AML-193 (cell line): Measurements from ENCODE around the gene CLPSL2.
"Not testable (repeated sequence)": the region's sequence is repeated elsewhere in the genome, so short reads cannot be mapped to it uniquely, and the experiment has no call there.

Source experiments
- DNase-seq, 2 experiments: peaks; one replicate each; lab custom pipeline; 2025; lab: John Stamatoyannopoulos, UW

The CLPSL2 gene, protein sequence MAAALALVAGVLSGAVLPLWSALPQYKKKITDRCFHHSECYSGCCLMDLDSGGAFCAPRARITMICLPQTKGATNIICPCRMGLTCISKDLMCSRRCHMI

DNA sequence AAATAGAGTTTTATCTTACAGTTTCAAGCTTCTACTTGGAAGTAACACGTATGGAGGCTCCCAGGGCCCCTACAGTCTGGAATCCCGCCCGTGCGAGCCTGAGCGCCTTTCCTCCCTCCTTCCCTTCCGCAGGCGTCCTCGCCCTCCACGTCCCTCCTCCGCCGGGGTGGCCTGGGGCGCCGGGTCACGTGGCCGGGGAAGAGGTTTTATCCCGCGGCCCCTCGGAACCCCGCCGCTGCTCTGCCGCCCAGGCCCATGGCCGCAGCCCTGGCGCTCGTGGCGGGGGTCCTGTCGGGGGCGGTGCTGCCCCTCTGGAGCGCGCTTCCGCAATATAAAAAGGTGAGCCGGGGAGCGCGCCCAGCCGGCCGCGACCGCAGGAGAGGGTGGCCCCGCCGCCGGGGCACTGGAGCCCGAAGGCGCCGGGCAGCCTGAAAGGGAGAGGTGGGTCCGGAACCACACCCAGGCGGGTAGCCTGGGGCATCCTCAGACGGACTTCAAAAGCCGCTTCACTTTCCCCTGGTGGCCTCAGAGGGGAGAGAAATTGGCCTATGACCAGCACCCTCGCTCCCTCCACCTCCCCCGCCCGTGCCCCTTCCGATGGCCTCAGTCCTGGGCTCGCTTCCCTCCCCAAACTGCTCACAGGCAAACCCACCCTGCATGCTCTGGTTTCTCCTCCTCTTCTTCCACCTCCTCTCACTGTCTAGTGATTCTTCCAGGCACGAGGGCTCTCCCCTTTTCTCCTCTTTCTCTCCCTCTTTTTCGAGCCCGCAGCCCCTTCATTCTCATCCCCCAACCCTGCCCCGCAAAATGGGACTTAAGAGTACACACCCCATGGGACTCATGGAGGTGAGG, at the start of gene CLPSL2:
Gene CLPSL2, plus strand, starts transcription at position 235 of the 852 bp plus-strand sequence. Its CDS starts 21 bp downstream, at position 256.
- no peak for DNase-seq

GRCh38 chr6:35727231-35727934, 49.0 kb upstream of the CLPSL2 start:
- DNase-seq = peak in 1 of 2 experiments; percentile 73

DNA sequence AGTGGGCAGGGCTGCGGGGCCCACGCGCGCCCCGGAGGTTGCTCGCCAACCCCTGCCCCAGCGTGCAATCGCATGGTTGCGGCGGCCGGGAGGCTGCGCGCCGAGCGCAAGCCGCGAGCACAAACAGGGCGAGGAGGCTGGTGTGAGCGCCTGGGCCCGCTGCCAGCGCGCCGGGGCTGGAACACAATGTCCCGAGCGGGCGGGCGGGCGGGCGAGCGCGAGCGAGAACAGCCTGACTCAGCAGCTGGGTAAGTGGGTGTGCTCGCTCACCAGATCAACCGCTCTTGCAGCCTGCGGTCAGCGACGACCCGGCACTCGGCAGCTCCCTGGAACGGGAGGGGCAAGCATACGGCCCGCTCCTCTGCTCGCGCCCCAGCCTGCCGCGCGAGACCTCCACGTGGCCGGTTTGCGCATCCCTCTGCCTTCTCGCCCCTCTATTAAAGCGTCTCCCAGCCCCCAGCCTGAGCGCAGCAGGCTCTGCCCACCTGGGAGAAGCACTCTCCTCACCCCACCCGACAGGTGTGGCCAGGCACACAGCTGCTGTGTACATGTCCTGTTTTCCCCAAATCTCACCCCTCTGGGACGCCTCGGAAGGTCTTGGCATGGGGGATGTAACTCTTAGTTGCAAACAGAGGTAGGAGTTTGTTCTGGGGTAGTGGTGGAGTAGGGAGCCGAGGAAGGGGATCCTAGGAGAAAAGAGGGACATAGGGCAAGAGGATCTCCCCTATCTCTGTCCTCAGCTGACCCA, 48.3 kb upstream of the CLPSL2 start:
- DNase-seq = peak; percentile 97 to 98

- no peak for DNase-seq
Observed at GRCh38 chr6:35728683-35729678, 47.4 kb upstream of the CLPSL2 start.

DNA sequence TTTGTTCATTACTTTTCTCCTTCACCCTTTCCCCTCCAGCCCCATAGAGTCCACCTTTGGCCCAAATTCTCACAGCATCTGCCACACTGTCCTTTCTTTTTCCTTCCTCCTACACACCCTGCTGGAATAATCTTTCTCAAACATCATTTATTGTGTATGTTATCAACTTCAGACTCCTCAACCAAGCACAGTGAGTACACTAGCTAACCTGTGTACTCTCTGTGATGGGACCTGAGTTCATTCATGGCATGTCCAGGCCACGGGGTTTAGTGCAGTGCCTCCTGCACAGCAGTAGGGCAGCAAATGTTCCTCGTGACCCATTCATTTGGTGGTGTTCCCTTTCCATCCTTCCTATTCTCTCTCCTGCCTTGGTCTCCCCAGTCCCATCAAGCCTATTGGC, 46.7 kb upstream of the CLPSL2 start:
- DNase-seq = no peak

DNA sequence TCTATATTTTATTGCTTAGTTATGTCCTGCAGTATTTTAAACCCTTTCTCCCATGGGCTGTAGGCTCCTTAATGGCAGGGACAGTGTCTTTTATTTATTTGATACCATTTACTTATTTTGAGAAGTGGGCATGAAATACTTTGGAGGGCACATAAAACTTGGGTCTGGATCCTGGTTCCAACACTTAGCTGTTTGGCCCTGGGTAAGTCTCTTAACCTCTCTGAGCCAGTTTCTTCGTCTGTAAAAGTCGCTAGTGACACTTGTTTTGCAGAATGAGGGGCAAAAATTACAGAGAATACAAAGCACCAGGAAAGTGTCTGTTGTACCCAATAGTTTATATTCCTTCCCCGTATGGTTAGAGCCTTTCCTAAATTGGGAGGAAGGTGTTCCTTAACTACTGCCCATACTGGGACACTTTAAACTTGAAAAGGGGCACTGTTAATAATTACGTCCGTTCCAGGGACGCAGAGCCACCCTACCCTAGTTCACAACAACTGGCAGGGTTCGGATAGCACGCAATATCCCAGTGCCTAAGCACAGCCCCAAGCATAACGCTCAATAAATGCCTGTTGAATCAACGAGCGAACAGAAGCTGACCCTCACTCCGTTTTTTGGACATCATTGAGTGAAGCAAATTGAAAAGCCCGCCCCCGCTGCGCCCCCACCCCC, 45.5 kb upstream of the CLPSL2 start:
- DNase-seq = no peak

- DNase-seq = peak; percentile 68 to 71
Observed at GRCh38 chr6:35731414-35731735, 45.0 kb upstream of the CLPSL2 start.

DNA sequence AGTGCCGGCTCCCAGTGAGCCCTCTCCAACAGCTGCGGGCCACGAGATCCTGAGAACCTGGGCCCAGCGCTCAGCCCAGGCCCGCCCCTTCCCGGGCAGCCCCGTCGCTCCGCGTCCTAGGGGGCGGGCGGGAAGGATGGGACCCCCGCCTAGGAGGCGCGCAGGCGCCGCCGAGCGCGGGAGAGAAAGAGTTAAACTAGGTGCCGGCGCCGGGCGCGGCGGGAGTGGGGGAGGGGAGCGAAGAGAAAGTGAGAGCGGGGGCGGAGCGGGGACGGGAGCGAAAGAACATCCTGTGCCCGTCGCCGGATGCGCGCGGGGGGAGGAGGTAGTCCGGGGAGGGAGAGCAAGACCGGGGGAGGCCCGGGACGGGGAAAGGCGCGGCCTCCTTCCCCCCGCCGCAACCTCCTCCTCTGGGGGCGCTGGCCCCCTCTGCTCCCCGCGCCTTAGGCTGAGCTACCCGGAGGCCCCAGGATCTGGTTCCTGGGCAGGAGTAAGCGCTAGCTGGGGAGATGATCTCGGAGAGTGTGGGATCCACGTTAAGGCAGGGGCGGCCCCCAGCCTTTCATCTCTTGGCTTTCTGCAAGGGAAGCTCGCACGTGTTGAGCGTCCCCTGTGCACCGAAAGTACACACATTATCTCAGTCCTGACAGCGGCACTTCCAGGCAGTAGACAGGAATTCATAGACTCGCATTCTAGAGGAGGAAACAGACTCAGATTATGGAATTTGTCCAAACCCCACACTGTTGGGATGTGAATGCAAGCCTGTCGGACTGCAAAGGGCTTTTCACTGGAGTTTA, 44.5 kb upstream of the CLPSL2 start:
- peak; percentile 76 to 89 for DNase-seq

GRCh38 chr6:35733633-35734032, 42.8 kb upstream of the CLPSL2 start:
- DNase-seq = no peak

- not testable (repeated sequence) for DNase-seq
Observed at GRCh38 chr6:35734319-35734718, 42.1 kb upstream of the CLPSL2 start.

DNA sequence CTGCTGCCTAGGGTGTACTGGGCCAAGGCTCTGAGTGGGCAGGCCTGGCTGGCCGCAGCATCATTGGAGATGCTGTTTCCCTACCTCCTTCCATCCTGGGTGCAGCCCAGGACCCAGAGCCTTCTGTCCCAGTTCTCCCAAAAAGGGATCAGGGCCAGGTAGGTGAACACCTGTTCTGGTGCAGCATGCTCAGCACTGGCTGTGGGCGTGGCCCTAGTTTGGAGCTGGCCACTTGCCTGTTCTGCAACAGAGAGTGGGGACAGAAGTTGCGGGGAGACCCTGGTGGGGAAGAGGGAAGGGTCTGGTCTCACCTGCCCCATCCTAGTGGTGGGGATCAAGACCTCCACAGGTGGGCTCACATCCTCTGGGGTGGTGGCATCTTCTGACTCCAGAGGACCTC, 40.9 kb upstream of the CLPSL2 start:
- DNase-seq = no peak

- DNase-seq = peak; percentile 64 to 69
Observed at GRCh38 chr6:35736253-35736894, 40.0 kb upstream of the CLPSL2 start.

- no peak for DNase-seq
Observed at GRCh38 chr6:35736982-35737412, 39.4 kb upstream of the CLPSL2 start, which contains the start of gene ARMC12. Gene ARMC12, plus strand, starts transcription at chr6:35737032. Its CDS starts 77 bp downstream, at chr6:35737109.

GRCh38 chr6:35737413-35738211, 38.8 kb upstream of the CLPSL2 start:
- peak; percentile 92 to 93 for DNase-seq

- no peak for DNase-seq
Observed at GRCh38 chr6:35739645-35740524, 36.5 kb upstream of the CLPSL2 start.

- no peak for DNase-seq
Observed at GRCh38 chr6:35742842-35743241, 33.6 kb upstream of the CLPSL2 start.

- no peak for DNase-seq
Observed at GRCh38 chr6:35745509-35745908, 30.9 kb upstream of the CLPSL2 start.
